BE2C (cell line): ENCODE results near the gene MAP3K3.

Experiments
- DNase-seq: peaks from one replicate; pipeline ENCODE4 v3.0.0-alpha.2; 2020
- H3K27me3 ChIP-seq: fragments of 250-450 bp; sonication (Bioruptor Pico); 2 replicates; pipeline ENCODE4 v1.5.1; 2020; ENCODE audit warnings: mild to moderate bottlenecking
- H3K36me3 ChIP-seq: fragments of 250-450 bp; sonication (Bioruptor Pico); 2 replicates; pipeline ENCODE4 v1.5.1; 2020; ENCODE audit warnings: mild to moderate bottlenecking
- H3K4me1 ChIP-seq: fragments of 250-450 bp; sonication (Bioruptor Pico); 2 replicates; pipeline ENCODE4 v1.5.1; 2020
- H3K4me3 ChIP-seq: 2 replicates; pipeline ENCODE4 v1.5.1; 2011; ENCODE audit warnings: low read depth, low read length
- H3K9me3 ChIP-seq: fragments of 250-450 bp; sonication (Bioruptor Pico); 2 replicates; pipeline ENCODE4 v1.5.1; 2020
- TF ChIP-seq, protein P1 (sequence below): IDR thresholded peaks from 2 replicates; pipeline ENCODE4 v1.5.1; 2012; ENCODE audit warnings: mild to moderate bottlenecking, low read depth, low read length

MAP3K3 gene

DNA sequence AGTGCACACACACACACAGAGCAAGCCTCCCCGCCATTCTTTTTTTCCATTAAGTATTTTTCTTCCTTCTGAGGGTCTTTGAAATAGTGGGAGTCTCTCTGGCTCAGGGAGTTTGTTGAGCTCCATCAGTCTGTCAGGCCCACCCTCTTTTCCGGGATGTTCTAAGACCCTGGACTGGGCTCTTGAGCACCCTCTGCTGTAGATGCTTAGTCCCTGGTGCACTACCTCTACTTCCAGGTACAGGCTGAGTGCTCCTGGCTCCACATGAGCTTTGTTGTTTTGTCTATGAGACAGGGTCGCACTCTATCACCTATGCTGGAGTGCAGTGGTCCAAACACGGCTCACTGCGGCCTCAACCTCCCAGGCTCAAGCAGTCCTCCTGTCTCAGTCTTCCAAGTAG is 57.0 kb downstream of the MAP3K3 start:
- Histone ChIP-seq H3K9me3 (no peaks in the 10 kb centered on the region), H3K36me3 (peaks cover 35% of the 10 kb centered on the region), H3K27me3 (no peaks in the 10 kb centered on the region), H3K4me3 (no peak overlapping the region), H3K4me1 (peaks cover 25% of the 10 kb centered on the region)
- TF ChIP-seq, protein P1, sequence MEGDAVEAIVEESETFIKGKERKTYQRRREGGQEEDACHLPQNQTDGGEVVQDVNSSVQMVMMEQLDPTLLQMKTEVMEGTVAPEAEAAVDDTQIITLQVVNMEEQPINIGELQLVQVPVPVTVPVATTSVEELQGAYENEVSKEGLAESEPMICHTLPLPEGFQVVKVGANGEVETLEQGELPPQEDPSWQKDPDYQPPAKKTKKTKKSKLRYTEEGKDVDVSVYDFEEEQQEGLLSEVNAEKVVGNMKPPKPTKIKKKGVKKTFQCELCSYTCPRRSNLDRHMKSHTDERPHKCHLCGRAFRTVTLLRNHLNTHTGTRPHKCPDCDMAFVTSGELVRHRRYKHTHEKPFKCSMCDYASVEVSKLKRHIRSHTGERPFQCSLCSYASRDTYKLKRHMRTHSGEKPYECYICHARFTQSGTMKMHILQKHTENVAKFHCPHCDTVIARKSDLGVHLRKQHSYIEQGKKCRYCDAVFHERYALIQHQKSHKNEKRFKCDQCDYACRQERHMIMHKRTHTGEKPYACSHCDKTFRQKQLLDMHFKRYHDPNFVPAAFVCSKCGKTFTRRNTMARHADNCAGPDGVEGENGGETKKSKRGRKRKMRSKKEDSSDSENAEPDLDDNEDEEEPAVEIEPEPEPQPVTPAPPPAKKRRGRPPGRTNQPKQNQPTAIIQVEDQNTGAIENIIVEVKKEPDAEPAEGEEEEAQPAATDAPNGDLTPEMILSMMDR: peak; percentile 33
- no peak for DNase-seq

DNA sequence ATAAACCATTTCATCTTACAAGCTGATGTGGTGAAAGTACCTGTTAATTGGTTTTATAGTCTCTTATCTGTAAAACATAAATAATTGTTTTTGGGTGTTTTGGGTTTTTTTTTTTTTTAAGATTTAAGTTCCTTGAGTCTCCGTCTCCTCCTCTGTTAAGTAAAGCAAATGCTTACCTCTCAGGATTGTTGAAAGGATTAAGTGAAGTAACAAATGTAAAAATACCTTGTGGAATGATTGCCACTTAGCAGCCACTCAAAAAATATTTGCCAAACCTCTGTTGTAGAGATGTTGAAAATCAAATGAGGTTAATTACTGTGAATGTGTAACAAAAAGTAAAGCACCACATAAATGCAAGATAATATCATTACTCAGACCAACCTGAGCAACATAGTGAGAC is 58.5 kb downstream of the MAP3K3 start:
- no peak overlapping the region for H3K4me3 ChIP-seq
- peaks cover 43% of the 10 kb centered on the region for H3K36me3 ChIP-seq
- TF ChIP-seq, protein P1: no peak
- no peaks in the 10 kb centered on the region for H3K9me3 ChIP-seq
- DNase-seq: no peak
- H3K27me3 ChIP-seq: no peaks in the 10 kb centered on the region
- H3K4me1 ChIP-seq: peaks cover 17% of the 10 kb centered on the region

DNA sequence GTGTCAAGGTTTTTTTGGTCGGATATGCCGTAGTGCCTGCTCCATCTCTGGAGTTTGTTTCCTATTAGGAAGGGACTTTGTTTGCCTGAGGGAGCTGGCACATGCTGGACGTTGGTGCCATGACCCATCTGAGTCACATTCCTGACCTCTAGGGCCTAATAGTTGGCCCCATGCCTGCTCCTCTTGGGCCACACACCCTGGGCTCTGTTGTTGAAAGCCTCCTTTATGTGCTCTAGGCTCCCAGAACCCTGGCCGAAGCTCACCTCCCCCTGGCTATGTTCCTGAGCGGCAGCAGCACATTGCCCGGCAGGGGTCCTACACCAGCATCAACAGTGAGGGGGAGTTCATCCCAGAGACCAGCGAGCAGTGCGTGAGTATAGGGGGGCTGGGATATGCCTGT is 59.3 kb downstream of the MAP3K3 start:
- Histone ChIP-seq H3K9me3 (no peaks in the 10 kb centered on the region), H3K36me3 (peaks cover 43% of the 10 kb centered on the region), H3K4me3 (no peak overlapping the region), H3K27me3 (no peaks in the 10 kb centered on the region), H3K4me1 (peaks cover 14% of the 10 kb centered on the region)
- no peak for DNase-seq
- TF ChIP-seq, protein P1: no peak

DNA sequence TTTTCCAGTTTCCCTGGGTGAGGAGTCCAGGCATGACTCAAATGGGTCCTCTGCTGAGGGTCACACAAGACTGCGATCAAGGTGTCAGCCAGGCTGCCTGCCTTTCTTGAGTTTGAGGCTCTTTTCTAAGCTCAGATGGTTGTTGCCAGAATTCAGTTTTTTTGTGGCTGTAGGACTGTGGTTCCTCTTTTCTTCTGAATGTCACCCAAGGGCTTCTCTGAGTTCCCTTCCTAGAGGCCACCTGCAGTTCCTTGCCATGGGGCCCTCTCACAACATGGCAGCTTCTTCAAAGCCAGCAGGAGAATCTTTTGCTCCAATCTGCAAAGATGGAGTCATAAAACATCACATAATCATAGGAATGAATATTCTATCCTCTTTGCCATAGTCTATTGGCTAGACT is 60.2 kb downstream of the MAP3K3 start:
- peaks cover 36% of the 10 kb centered on the region for H3K36me3 ChIP-seq

DNA sequence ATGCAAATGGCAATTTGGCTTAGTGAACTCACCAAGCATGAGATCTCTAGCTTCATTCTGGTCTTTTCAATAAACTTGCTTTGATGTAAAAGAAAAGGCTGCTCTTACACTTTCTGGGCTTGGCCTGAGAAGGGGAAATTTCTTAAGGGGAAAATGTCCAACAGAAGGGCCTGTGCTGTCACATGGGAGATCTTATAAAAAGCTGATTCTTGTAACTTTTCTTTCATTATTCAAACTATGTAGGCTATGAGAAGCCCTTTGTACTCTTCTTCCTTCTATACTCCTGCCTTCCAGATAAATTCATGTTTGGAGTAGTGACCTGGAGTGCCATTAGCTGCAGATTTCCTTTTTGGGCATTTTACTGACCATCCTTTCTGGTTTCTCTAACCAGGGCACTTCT is 60.8 kb downstream of the MAP3K3 start:
- no peak for DNase-seq
- no peaks in the 10 kb centered on the region for H3K27me3 ChIP-seq
- H3K4me1 ChIP-seq: peaks cover 3% of the 10 kb centered on the region; the same call in 1 of the 2 replicates
- H3K9me3 ChIP-seq: no peaks in the 10 kb centered on the region
- TF ChIP-seq, protein P1: no peak
- no peak overlapping the region for H3K4me3 ChIP-seq
- H3K36me3 ChIP-seq: peaks cover 34% of the 10 kb centered on the region

More for the DNA sequence above, 60.2 kb downstream of the MAP3K3 start:
- peaks cover 6% of the 10 kb centered on the region for H3K4me1 ChIP-seq
- no peak overlapping the region for H3K4me3 ChIP-seq
- DNase-seq: no peak
- TF ChIP-seq, protein P1: no peak
- no peaks in the 10 kb centered on the region for H3K9me3 ChIP-seq
- no peaks in the 10 kb centered on the region for H3K27me3 ChIP-seq

DNA sequence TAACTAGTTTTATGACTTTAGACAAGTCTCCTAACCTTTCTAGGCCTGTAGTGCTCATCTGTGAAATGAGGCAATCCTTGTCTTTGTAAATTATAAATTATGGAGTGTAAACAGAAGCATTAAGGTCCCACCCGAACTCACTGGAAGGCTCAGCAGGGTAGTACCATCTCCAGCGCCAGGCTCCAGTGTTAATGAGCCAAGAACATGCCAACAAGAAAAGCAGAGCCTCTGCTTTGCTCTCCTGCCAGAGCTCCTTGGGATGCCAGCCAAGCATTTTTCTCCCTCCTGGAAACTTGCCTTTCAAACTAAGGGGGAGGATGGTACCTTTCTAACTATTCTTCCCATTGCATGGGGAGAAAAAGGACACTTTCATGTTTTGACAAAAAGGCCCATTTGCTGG is 62.8 kb downstream of the MAP3K3 start:
- Histone ChIP-seq H3K36me3 (peaks cover 50% of the 10 kb centered on the region), H3K9me3 (no peaks in the 10 kb centered on the region), H3K4me1 (0 out of 2 replicates have a peak, but pooled peaks cover under 1% of the 10 kb centered on the region), H3K27me3 (no peaks in the 10 kb centered on the region), H3K4me3 (no peak overlapping the region)
- TF ChIP-seq, protein P1: no peak
- DNase-seq: no peak
